Measurements from ENCODE around the gene PTP4A1.
A peak's percentile ranks its signal among the peaks of the same experiment; 100 is the strongest.

PTP4A1 gene

DNA sequence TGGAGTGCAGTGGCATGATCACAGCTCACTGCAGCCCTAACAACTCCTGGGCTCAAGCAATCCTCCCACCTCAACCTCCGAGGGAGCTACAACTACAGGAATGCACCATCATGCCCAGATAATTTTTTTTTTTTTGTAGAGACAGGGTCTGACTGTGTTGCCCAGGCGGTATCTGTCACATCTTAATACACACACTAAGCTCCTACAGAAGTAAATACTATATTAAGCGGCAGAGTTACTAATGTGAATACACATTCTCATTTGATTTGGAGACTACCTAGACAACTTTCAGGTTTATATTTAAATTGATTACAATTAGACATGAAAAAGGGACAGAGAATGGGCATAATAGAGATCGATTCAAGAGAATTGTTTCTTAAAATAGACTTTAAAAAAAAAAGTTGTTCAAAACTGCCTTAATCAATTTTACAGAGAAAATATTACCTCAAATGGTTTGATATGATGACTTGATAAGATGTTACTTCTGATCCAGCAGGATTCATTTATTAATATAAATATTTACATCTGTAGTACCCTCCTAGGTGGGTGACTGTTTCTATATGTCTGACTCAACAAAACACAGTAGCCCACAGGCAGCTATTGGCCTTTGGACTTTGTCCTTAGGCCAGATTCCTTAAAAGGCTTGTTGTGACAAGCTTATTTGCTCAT lies 7.1 kb upstream of the PTP4A1 start:
- no peaks in the 10 kb centered on the region for H3K4me1 ChIP-seq
- DNase-seq, result no peak
- no peaks in the 10 kb centered on the region for H3K9me3 ChIP-seq
- no peaks in the 10 kb centered on the region for H3K36me3 ChIP-seq
- H3K4me3 ChIP-seq, result no peak overlapping the region
- no peaks in the 10 kb centered on the region for H3K27me3 ChIP-seq
- TF ChIP-seq CTCF (IDR thresholded peaks at IDR 0.05), result no peak
- intact Hi-C loops (cut with DNase I; ENCODE audit: low total_unique reads), result no loop called here
- no peak overlapping the region for H3K27ac ChIP-seq

DNA sequence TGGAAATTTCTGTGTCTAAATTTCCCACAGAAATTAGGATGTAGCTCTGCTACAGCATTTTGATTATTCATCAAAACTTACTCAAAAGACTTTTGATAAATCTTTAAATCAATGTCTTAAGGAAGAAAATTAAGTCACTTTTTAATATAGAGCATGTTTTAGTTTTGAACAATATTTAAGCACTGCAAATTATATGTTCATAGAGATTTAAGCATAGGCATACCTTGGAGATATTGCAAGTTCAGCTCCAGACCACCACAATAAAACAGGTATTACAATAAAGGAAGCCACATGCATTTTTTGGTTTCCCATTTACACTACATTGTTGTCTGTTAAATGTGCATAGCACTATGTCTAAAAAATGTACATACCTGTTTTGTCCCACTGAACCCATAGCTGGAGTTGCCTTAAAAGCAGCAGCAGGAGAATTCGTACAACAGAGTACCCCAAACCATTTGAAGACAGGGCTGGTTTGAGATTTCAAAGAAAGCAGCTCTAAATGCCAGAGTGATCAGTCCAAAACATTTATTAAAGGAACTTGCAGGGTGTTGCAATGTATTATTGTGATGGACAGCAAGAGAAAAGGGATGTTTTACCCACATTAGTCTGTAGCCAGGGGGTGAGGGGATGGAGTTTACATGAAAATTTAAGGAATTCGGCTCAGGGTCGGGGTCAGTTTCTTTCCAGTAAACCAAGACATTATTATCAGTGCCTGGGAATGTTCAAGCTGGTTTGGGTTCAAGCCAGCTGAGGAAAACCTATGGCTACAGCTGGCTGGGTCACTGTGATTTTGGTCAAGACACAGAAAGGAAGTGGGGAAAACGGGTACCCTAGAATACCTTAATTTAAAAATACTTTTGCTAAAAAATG lies 6.3 kb upstream of the PTP4A1 start:
- no peak for DNase-seq
- H3K27me3 ChIP-seq, result no peaks in the 10 kb centered on the region
- no peaks in the 10 kb centered on the region for H3K9me3 ChIP-seq
- no peak overlapping the region for H3K4me3 ChIP-seq
- intact Hi-C loops (cut with DNase I; ENCODE audit: low total_unique reads), result no loop called here
- H3K27ac ChIP-seq, result no peak overlapping the region
- no peaks in the 10 kb centered on the region for H3K36me3 ChIP-seq
- no peaks in the 10 kb centered on the region for H3K4me1 ChIP-seq
- TF ChIP-seq CTCF (IDR thresholded peaks at IDR 0.05), result no peak

GRCh38 chr6:63567966-63568365 lies 4.3 kb upstream of the PTP4A1 start:
- intact Hi-C loops (cut with DNase I; ENCODE audit: low total_unique reads), result no loop called here
- DNase-seq, result no peak
- H3K27ac ChIP-seq, result no peak overlapping the region
- no peak overlapping the region for H3K4me3 ChIP-seq
- H3K9me3 ChIP-seq, result no peaks in the 10 kb centered on the region
- no peaks in the 10 kb centered on the region for H3K27me3 ChIP-seq
- H3K36me3 ChIP-seq, result peaks cover 0 to 3% (median 0%) of the 10 kb centered on the region in 3 donors
- no peak for TF ChIP-seq CTCF (IDR thresholded peaks at IDR 0.05)
- peaks cover 0 to 7% (median 3%) of the 10 kb centered on the region in 4 donors for H3K4me1 ChIP-seq

GRCh38 chr6:63571361-63572043 lies 778 bp upstream of the PTP4A1 start:
- Histone ChIP-seq H3K36me3 (peaks cover 2 to 6% (median 3%) of the 10 kb centered on the region in 3 donors), H3K4me3 (peak overlapping the region; percentile 96 to 100), H3K4me1 (peaks cover 0 to 22% (median 9%) of the 10 kb centered on the region in 4 donors), H3K27me3 (no peaks in the 10 kb centered on the region), H3K9me3 (no peaks in the 10 kb centered on the region), H3K27ac (peak overlapping the region; percentile 100)
- intact Hi-C loops (cut with DNase I; ENCODE audit: low total_unique reads), result loop anchor here (5.0 kb wide), 1 partner anchor 66 kb away; the partner anchor contains the start of gene PHF3
- DNase-seq, result peak; percentile 72 to 91
- TF ChIP-seq CTCF (IDR thresholded peaks at IDR 0.05), result no peak

DNA sequence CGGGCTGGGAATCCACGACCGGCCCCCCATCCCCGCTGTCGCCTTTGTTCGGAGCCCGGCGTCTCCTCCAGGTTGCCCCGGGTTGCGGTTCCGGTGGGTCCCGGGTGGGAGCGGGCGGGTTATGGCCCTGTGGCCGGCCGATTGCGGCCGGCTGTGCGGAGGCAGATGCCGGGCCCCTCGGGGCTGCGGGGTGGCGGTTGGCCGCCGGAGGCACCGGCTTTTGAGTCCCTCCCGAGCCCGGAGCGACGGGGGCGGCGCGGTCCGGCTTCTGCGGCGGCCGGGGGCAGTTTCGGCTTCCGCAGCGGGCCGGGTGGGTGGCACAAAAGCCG lies 431 bp downstream of the PTP4A1 start:
- DNase-seq, result peak in 1 of 2 donors; percentile 65
- H3K36me3 ChIP-seq, result peaks cover 14 to 18% (median 15%) of the 10 kb centered on the region in 3 donors
- H3K4me1 ChIP-seq, result peaks cover 0 to 22% (median 9%) of the 10 kb centered on the region in 4 donors
- intact Hi-C loops (cut with DNase I; ENCODE audit: low total_unique reads), result loop anchor here (5.0 kb wide), 1 partner anchor 65 kb away; the partner anchor contains the start of gene PHF3
- H3K9me3 ChIP-seq, result no peaks in the 10 kb centered on the region
- peak overlapping the region; percentile 100 for H3K27ac ChIP-seq
- no peaks in the 10 kb centered on the region for H3K27me3 ChIP-seq
- no peak for TF ChIP-seq CTCF (IDR thresholded peaks at IDR 0.05)
- peak overlapping the region; percentile 96 to 100 for H3K4me3 ChIP-seq
